ENCODE results near the gene NPNT. TPM values are rescaled to one million over a fixed set of nuclear protein-coding genes. Genes with fewer than 3 reads are reported as not detected.

Gene NPNT
- total and polyA plus RNA-seq, 2 experiments from 2014 or later: not detected

GRCh38 chr4:105858466-105859040 is 36.7 kb upstream of the NPNT start:
- WGBS, 2 experiments (ENCODE audit: low coverage in 1 of 2, low lambda C conversion rate in 2 of 2, missing lambda C conversion rate in 2 of 2): 86 to 87% methylated on average over 10 of the region's 10 CpGs
- no peak overlapping the region for H2AFZ ChIP-seq
- no peak overlapping the region for H3K27ac ChIP-seq
- no peaks in the 10 kb centered on the region for H4K20me1 ChIP-seq (ENCODE audit: insufficient read depth)
- no peak overlapping the region for H3K9ac ChIP-seq
- no peaks in the 10 kb centered on the region for H3K9me3 ChIP-seq (ENCODE audit: low read depth)
- H3K4me1 ChIP-seq (ENCODE audit: insufficient read depth): peaks cover 11% of the 10 kb centered on the region
- no peak overlapping the region for H3K4me2 ChIP-seq (ENCODE audit: unreplicated experiment)
- no peak for DNase-seq
- peaks cover 4% of the 10 kb centered on the region; the same call in 1 of the 2 replicates for H3F3A ChIP-seq (ENCODE audit: insufficient read depth)
- H3K36me3 ChIP-seq (ENCODE audit: low read depth): no peaks in the 10 kb centered on the region
- TF ChIP-seq EZH2 (IDR thresholded peaks at IDR 0.05; ENCODE audit: insufficient read depth, poor library complexity, severe bottlenecking): no peak
- no peak for TF ChIP-seq EZH2phosphoT487 (IDR thresholded peaks at IDR 0.05; ENCODE audit: insufficient read depth, low read depth)
- no peaks in the 10 kb centered on the region for H3K27me3 ChIP-seq (replicated peaks; ENCODE audit: insufficient read depth)
- in situ Hi-C loops (cut with MboI): no loop called here
- no peaks in the 10 kb centered on the region for H3K79me2 ChIP-seq (ENCODE audit: insufficient read depth)
- no peaks in the 10 kb centered on the region for H3K9me2 ChIP-seq (ENCODE audit: insufficient read depth)
- no peak overlapping the region for H3K4me3 ChIP-seq

- WGBS, 2 experiments (ENCODE audit: low coverage in 1 of 2, low lambda C conversion rate in 2 of 2, missing lambda C conversion rate in 2 of 2): 0% methylated on average over 1 of the region's 1 CpG
- no peak overlapping the region; the same call in 1 of the 2 replicates for H3K9ac ChIP-seq
Measured at GRCh38 chr4:105859233-105859632, 36.0 kb upstream of the NPNT start.

GRCh38 chr4:105870963-105871362 is 24.3 kb upstream of the NPNT start:
- no peaks in the 10 kb centered on the region for H3K4me1 ChIP-seq (ENCODE audit: insufficient read depth)
- no peaks in the 10 kb centered on the region for H4K20me1 ChIP-seq (ENCODE audit: insufficient read depth)
- H3K27ac ChIP-seq: no peak overlapping the region
- H3K9ac ChIP-seq: no peak overlapping the region
- no peaks in the 10 kb centered on the region for H3K9me2 ChIP-seq (ENCODE audit: insufficient read depth)
- 0 out of 2 replicates have a peak, but pooled peaks cover 4% of the 10 kb centered on the region for H3K27me3 ChIP-seq (replicated peaks; ENCODE audit: insufficient read depth)
- no peak overlapping the region for H2AFZ ChIP-seq
- 43 to 46% methylated on average over 3 of the region's 3 CpGs for WGBS, 2 experiments (ENCODE audit: low coverage in 1 of 2, low lambda C conversion rate in 2 of 2, missing lambda C conversion rate in 2 of 2)
- H3K9me3 ChIP-seq (ENCODE audit: low read depth): no peaks in the 10 kb centered on the region
- no peak for DNase-seq
- in situ Hi-C loops (cut with MboI): no loop called here
- no peaks in the 10 kb centered on the region for H3F3A ChIP-seq (ENCODE audit: insufficient read depth)
- no peaks in the 10 kb centered on the region for H3K36me3 ChIP-seq (ENCODE audit: low read depth)
- H3K4me2 ChIP-seq (ENCODE audit: unreplicated experiment): no peak overlapping the region
- no peak for TF ChIP-seq EZH2 (IDR thresholded peaks at IDR 0.05; ENCODE audit: insufficient read depth, poor library complexity, severe bottlenecking)
- TF ChIP-seq EZH2phosphoT487 (IDR thresholded peaks at IDR 0.05; ENCODE audit: insufficient read depth, low read depth): no peak
- H3K4me3 ChIP-seq: no peak overlapping the region
- H3K79me2 ChIP-seq (ENCODE audit: insufficient read depth): no peaks in the 10 kb centered on the region

More at GRCh38 chr4:105859233-105859632, 36.0 kb upstream of the NPNT start:
- Histone ChIP-seq H3K79me2 (ENCODE audit: insufficient read depth) (no peaks in the 10 kb centered on the region), H3K4me2 (ENCODE audit: unreplicated experiment) (peak overlapping the region; percentile 62), H4K20me1 (ENCODE audit: insufficient read depth) (no peaks in the 10 kb centered on the region), H3K27me3 (replicated peaks; ENCODE audit: insufficient read depth) (no peaks in the 10 kb centered on the region), H3K36me3 (ENCODE audit: low read depth) (no peaks in the 10 kb centered on the region), H2AFZ (no peak overlapping the region), H3F3A (ENCODE audit: insufficient read depth) (peaks cover 4% of the 10 kb centered on the region; the same call in 1 of the 2 replicates), H3K4me3 (no peak overlapping the region), H3K4me1 (ENCODE audit: insufficient read depth) (peaks cover 11% of the 10 kb centered on the region), H3K9me2 (ENCODE audit: insufficient read depth) (no peaks in the 10 kb centered on the region), H3K9me3 (ENCODE audit: low read depth) (no peaks in the 10 kb centered on the region), H3K27ac (peak overlapping the region; percentile 24; the same call in 1 of the 2 replicates)
- TF ChIP-seq EZH2 (IDR thresholded peaks at IDR 0.05; ENCODE audit: insufficient read depth, poor library complexity, severe bottlenecking): no peak
- TF ChIP-seq EZH2phosphoT487 (IDR thresholded peaks at IDR 0.05; ENCODE audit: insufficient read depth, low read depth): no peak
- in situ Hi-C loops (cut with MboI): no loop called here
- peak; percentile 80 for DNase-seq

- no peaks in the 10 kb centered on the region for H3K9me3 ChIP-seq (ENCODE audit: low read depth)
- in situ Hi-C loops (cut with MboI): no loop called here
Measured at GRCh38 chr4:105871997-105872396, 23.3 kb upstream of the NPNT start.

More at GRCh38 chr4:105871997-105872396, 23.3 kb upstream of the NPNT start:
- WGBS, 2 experiments (ENCODE audit: low coverage in 1 of 2, low lambda C conversion rate in 2 of 2, missing lambda C conversion rate in 2 of 2): 0% methylated on average over 2 of the region's 2 CpGs
- Histone ChIP-seq H3K36me3 (ENCODE audit: low read depth) (no peaks in the 10 kb centered on the region), H3K4me2 (ENCODE audit: unreplicated experiment) (no peak overlapping the region), H3K27me3 (replicated peaks; ENCODE audit: insufficient read depth) (0 out of 2 replicates have a peak, but pooled peaks cover 4% of the 10 kb centered on the region), H4K20me1 (ENCODE audit: insufficient read depth) (no peaks in the 10 kb centered on the region), H3K4me3 (no peak overlapping the region), H3K9ac (no peak overlapping the region), H3K79me2 (ENCODE audit: insufficient read depth) (no peaks in the 10 kb centered on the region), H3F3A (ENCODE audit: insufficient read depth) (no peaks in the 10 kb centered on the region), H3K9me2 (ENCODE audit: insufficient read depth) (no peaks in the 10 kb centered on the region), H3K27ac (no peak overlapping the region), H2AFZ (no peak overlapping the region), H3K4me1 (ENCODE audit: insufficient read depth) (no peaks in the 10 kb centered on the region)
- DNase-seq: no peak
- TF ChIP-seq EZH2phosphoT487 (IDR thresholded peaks at IDR 0.05; ENCODE audit: insufficient read depth, low read depth) (no peak), EZH2 (IDR thresholded peaks at IDR 0.05; ENCODE audit: insufficient read depth, poor library complexity, severe bottlenecking) (no peak)

Measured in GM23248 (cell line).